ENCODE measurements around the gene ITGB5. TPM values are rescaled to one million over a fixed set of nuclear protein-coding genes. Genes with fewer than 3 reads are reported as not detected.

The ITGB5 gene
- total RNA-seq, 1 experiment from 2014 or later: 77.8 TPM

GRCh38 chr3:124771083-124771445 lies 116.1 kb downstream of the ITGB5 start (continued):
- TF ChIP-seq, protein P1, sequence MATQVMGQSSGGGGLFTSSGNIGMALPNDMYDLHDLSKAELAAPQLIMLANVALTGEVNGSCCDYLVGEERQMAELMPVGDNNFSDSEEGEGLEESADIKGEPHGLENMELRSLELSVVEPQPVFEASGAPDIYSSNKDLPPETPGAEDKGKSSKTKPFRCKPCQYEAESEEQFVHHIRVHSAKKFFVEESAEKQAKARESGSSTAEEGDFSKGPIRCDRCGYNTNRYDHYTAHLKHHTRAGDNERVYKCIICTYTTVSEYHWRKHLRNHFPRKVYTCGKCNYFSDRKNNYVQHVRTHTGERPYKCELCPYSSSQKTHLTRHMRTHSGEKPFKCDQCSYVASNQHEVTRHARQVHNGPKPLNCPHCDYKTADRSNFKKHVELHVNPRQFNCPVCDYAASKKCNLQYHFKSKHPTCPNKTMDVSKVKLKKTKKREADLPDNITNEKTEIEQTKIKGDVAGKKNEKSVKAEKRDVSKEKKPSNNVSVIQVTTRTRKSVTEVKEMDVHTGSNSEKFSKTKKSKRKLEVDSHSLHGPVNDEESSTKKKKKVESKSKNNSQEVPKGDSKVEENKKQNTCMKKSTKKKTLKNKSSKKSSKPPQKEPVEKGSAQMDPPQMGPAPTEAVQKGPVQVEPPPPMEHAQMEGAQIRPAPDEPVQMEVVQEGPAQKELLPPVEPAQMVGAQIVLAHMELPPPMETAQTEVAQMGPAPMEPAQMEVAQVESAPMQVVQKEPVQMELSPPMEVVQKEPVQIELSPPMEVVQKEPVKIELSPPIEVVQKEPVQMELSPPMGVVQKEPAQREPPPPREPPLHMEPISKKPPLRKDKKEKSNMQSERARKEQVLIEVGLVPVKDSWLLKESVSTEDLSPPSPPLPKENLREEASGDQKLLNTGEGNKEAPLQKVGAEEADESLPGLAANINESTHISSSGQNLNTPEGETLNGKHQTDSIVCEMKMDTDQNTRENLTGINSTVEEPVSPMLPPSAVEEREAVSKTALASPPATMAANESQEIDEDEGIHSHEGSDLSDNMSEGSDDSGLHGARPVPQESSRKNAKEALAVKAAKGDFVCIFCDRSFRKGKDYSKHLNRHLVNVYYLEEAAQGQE (IDR thresholded peaks at IDR 0.05; ENCODE audit: low read depth): no peak
- TF ChIP-seq YY1 (IDR thresholded peaks at IDR 0.05; ENCODE audit: extremely low read depth, insufficient replicate concordance, low read depth, low read length): no peak
- TF ChIP-seq ZFX (IDR thresholded peaks at IDR 0.05): no peak
- no peak for TF ChIP-seq SIN3A (IDR thresholded peaks at IDR 0.05; ENCODE audit: low read depth)

DNA sequence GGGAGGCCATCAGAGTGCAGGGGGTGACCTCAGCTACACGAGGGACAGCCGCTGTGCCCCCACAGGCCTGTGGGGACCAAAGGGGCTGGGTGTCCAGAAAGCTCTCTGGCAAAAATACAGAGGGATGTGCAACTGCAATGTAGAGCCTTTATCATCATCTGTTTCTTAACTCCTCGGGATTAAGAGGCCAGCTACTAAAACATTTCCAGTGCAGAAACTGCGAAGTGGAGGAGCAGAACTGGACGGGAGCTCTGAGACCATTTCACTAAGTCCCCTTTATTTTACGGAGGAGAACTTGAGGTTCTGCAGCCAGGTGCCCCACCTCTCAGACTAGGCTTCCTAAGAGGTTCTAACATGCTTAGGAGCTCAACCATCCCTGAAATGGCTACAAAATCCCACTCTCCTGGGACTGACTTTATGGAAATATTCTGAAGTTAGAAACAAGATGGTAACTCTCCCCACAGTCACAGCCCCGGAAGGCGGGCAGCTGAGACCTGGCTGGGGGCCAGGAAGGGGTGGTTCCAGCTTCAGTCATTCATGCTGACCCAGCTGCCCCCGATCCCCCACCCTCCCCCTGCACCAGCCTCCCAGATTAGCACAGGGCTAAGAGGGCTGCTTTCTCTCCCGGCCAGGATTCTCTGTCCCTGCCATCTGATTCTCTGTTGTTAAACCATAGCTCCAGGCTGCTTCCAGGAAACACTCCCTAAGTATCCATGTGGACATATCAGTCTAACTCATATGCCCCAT lies 116.7 kb downstream of the ITGB5 start:
- Histone ChIP-seq H3K79me2 (ENCODE audit: insufficient read depth, low read length) (no peaks in the 10 kb centered on the region), H3K36me3 (ENCODE audit: control insufficient read depth in 1 of 2, insufficient read depth in 2 of 2, low read length in 2 of 2) (peaks cover 3 to 5% of the 10 kb centered on the region in 2 experiments; a peak in 1 of 4 replicates), H3K27ac (ENCODE audit: low read depth, low read length) (no peak overlapping the region), H3K4me1 (ENCODE audit: control insufficient read depth in 1 of 2, insufficient read depth in 2 of 2, low read length in 2 of 2) (peaks cover 10 to 20% of the 10 kb centered on the region in 2 experiments), H3K9me2 (ENCODE audit: insufficient read depth) (no peaks in the 10 kb centered on the region), H3K27me3 (ENCODE audit: insufficient read depth, low read length) (no peaks in the 10 kb centered on the region), H3K9ac (ENCODE audit: low read length) (no peak overlapping the region), H3K9me3 (ENCODE audit: control insufficient read depth in 1 of 2, insufficient read depth in 1 of 2, low read depth in 1 of 2, low read length in 2 of 2) (no peaks in the 10 kb centered on the region), H2AFZ (ENCODE audit: low read depth, low read length, poor library complexity, severe bottlenecking) (no peak overlapping the region), H3K4me3 (replicated peaks in 1 of 2; ENCODE audit: low read depth in 1 of 2, low read length in 2 of 2) (no peak overlapping the region), H4K20me1 (ENCODE audit: insufficient read depth) (no peaks in the 10 kb centered on the region), H3K4me2 (ENCODE audit: low read length) (no peak overlapping the region)
- intact Hi-C loops (cut with micrococcal nuclease): no loop called here
- ATAC-seq (no peak), DNase-seq (ENCODE audit: low read depth, low spot score) (no peak)
- ChIA-PET POLR2A (interaction anchor here (0.7 kb wide), 1 partner anchor 46 kb away, joined by 3 read pairs; no protein-coding TSS in a partner anchor), RAD21 (ENCODE audit: low non-redundant PET in 1 of 2, low total read pairs in 2 of 2, uncharacterized antibody in 2 of 2, unreplicated experiment in 2 of 2) (no interaction called here), CTCF (interaction anchor here (2.3 to 5.6 kb wide), 2 partner anchors 10 to 131 kb away, joined by 11 to 35 read pairs; no protein-coding TSS in a partner anchor)
- TF ChIP-seq ZFX (IDR thresholded peaks at IDR 0.05) (no peak), EZH2 (IDR thresholded peaks at IDR 0.05) (no peak), SRF (IDR thresholded peaks at IDR 0.05; ENCODE audit: low read depth) (no peak), ZNF274 (IDR thresholded peaks at IDR 0.05; ENCODE audit: low read depth, low read length) (no peak)
- no TSS peak for BruUV-seq (replicated peaks)
